ENCODE results near the gene HBEGF. TPM values are rescaled to one million over a fixed set of nuclear protein-coding genes. Genes with fewer than 3 reads are reported as not detected.

Gene HBEGF
- total RNA-seq, 1 donor from 2014 or later: 3.6 TPM

- no peak for DNase-seq (ENCODE audit: extremely low spot score, unreplicated experiment)
- H3K4me1 Mint-ChIP-seq (ENCODE audit: unreplicated experiment): peaks cover 3% of the 10 kb centered on the region
- no peak overlapping the region for H3K4me3 Mint-ChIP-seq (ENCODE audit: unreplicated experiment)
- TF ChIP-seq CTCF (IDR thresholded peaks at IDR 0.05): no peak
- no peak overlapping the region for H3K27ac Mint-ChIP-seq (ENCODE audit: unreplicated experiment)
- H3K36me3 Mint-ChIP-seq (ENCODE audit: unreplicated experiment): peaks cover 3% of the 10 kb centered on the region
- H3K9me3 Mint-ChIP-seq (ENCODE audit: unreplicated experiment): no peaks in the 10 kb centered on the region
- no peaks in the 10 kb centered on the region for H3K27me3 Mint-ChIP-seq (ENCODE audit: unreplicated experiment)
Observed at GRCh38 chr5:140338336-140338735, 8.1 kb downstream of the HBEGF start.

DNA sequence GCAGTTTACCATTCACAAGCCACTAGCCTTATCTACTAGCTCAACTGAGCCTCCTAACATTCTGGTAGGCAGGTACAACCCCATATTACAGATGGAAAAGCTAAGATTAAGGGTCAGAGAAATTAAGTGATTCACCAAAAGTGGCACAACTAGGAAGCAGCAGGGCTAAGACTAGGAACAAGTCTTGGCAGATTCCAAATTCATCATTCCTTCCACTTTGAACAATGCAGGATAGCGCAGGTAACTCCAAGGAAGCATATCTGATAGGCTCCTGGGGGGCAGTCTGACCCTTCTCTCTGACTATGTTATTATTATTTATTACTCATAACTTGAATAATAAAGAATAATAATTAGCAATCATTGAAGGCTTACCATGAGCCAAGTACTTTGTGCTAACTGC lies 8.5 kb downstream of the HBEGF start:
- Mint-ChIP-seq H3K9me3 (ENCODE audit: unreplicated experiment) (no peaks in the 10 kb centered on the region), H3K4me3 (ENCODE audit: unreplicated experiment) (no peak overlapping the region), H3K27me3 (ENCODE audit: unreplicated experiment) (no peaks in the 10 kb centered on the region), H3K4me1 (ENCODE audit: unreplicated experiment) (peaks cover 3% of the 10 kb centered on the region), H3K36me3 (ENCODE audit: unreplicated experiment) (peaks cover 3% of the 10 kb centered on the region), H3K27ac (ENCODE audit: unreplicated experiment) (no peak overlapping the region)
- DNase-seq (ENCODE audit: extremely low spot score, unreplicated experiment): no peak
- no peak for TF ChIP-seq CTCF (IDR thresholded peaks at IDR 0.05)

DNA sequence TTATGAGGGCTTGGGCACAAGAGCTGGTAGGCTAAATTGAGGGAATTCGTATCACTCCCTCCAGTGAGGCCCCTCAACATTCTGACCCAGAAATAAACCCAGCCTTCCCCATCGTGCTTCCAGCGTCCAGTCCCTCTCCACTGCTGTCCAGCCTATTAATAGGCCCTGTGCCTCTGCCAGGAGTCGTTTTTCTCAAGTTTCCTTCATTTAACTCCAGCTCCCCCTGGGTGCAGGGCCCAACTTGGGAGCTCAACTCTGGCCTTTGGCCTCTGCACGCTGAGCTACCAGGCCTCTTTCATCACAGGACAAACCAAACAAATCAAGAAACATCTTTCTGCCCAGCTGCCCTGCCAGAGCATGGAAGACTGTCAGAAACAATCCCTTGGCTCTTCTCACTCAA lies 10.0 kb downstream of the HBEGF start:
- no peaks in the 10 kb centered on the region for H3K9me3 Mint-ChIP-seq (ENCODE audit: unreplicated experiment)
- no peak for TF ChIP-seq CTCF (IDR thresholded peaks at IDR 0.05)
- no peak for DNase-seq (ENCODE audit: extremely low spot score, unreplicated experiment)
- H3K27ac Mint-ChIP-seq (ENCODE audit: unreplicated experiment): no peak overlapping the region
- peaks cover 3% of the 10 kb centered on the region for H3K36me3 Mint-ChIP-seq (ENCODE audit: unreplicated experiment)
- H3K4me1 Mint-ChIP-seq (ENCODE audit: unreplicated experiment): peaks cover 3% of the 10 kb centered on the region
- no peak overlapping the region for H3K4me3 Mint-ChIP-seq (ENCODE audit: unreplicated experiment)
- no peaks in the 10 kb centered on the region for H3K27me3 Mint-ChIP-seq (ENCODE audit: unreplicated experiment)

DNA sequence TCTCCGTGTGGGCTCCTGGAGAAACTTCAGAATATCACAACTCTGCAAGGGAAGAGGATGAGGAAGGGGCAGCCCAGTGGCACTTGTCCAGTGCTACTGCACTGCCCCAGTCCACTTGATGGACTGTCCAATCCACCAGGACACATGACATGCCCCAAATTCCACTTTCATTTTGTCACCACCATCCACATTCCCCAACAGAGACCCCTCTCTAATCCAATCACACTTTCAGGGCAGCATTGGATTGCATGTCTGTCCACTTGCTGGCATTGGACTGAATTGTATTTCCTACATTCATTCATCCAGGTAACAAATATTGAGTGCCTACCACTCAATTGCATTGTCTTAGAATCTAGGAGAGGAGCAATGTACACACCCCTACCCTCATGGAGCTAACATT lies 14.8 kb downstream of the HBEGF start:
- Mint-ChIP-seq H3K36me3 (ENCODE audit: unreplicated experiment) (peaks cover 3% of the 10 kb centered on the region), H3K27me3 (ENCODE audit: unreplicated experiment) (no peaks in the 10 kb centered on the region), H3K9me3 (ENCODE audit: unreplicated experiment) (no peaks in the 10 kb centered on the region), H3K4me3 (ENCODE audit: unreplicated experiment) (no peak overlapping the region), H3K4me1 (ENCODE audit: unreplicated experiment) (peaks cover 24% of the 10 kb centered on the region), H3K27ac (ENCODE audit: unreplicated experiment) (no peak overlapping the region)
- no peak for DNase-seq (ENCODE audit: extremely low spot score, unreplicated experiment)
- TF ChIP-seq CTCF (IDR thresholded peaks at IDR 0.05): no peak

DNA sequence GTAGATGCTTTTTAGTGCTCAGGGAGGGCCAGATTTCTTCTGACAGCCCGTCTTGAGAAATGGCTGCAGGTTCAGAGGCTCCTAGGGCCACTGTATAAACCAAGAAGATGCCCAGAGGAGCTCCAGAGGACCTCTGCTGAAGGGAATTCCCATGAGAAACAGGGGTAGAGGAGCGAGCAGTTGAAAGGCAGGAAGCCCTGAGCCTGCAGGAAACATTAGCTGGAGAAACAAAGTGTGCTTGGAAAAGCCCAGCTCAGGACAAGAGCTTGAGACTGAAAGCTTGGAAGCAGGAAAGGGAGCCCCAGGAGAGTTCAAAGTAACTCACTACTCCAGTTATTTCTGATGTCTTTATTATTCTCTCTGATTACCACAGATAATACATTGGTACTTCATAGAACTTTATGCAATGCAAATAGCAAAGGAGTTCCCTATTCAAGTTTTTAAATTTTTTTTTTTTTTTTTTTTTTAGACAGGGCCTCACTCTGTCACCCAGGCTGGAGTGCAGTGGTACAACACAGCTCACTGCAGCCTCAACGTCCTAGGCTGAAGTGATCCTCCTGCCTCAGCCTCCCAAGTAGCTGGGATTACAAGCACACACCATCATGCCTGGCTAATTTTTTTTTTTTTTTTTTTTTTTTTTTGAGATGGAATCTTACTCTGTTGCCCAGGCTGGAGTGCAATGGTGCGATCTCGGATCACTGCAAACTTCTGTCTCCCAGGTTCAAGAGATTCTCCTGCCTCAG lies 16.5 kb downstream of the HBEGF start:
- Mint-ChIP-seq H3K9me3 (ENCODE audit: unreplicated experiment) (no peaks in the 10 kb centered on the region), H3K27ac (ENCODE audit: unreplicated experiment) (no peak overlapping the region), H3K4me1 (ENCODE audit: unreplicated experiment) (peaks cover 23% of the 10 kb centered on the region), H3K36me3 (ENCODE audit: unreplicated experiment) (peaks cover 3% of the 10 kb centered on the region), H3K27me3 (ENCODE audit: unreplicated experiment) (peaks cover 3% of the 10 kb centered on the region), H3K4me3 (ENCODE audit: unreplicated experiment) (no peak overlapping the region)
- DNase-seq (ENCODE audit: extremely low spot score, unreplicated experiment): no peak
- TF ChIP-seq CTCF (IDR thresholded peaks at IDR 0.05): no peak
